Ovary (tissue), 9 donors: Measurements from ENCODE around the gene ASPDH. TPM values are rescaled to one million over a fixed set of nuclear protein-coding genes. Genes with fewer than 3 reads are reported as not detected.

ENCODE experiments used
- DNase-seq, 5 donors: peaks; one replicate each; pipeline ENCODE4 v3.0.0-alpha.2; 2019 to 2020
- H3K27ac ChIP-seq, 2 donors: fragments of 200-600 bp; one replicate each; pipeline versions ENCODE4 v1.5.1 to v1.8.0; 2019 to 2022
- H3K27me3 ChIP-seq: fragments of 200-600 bp; one replicate; pipeline ENCODE4 v1.8.0; 2022
- H3K36me3 ChIP-seq: fragments of 200-600 bp; sonication (generic); one replicate; pipeline ENCODE4 v1.5.1; 2019
- H3K4me1 ChIP-seq: one replicate; pipeline ENCODE4 v1.8.1; 2013; ENCODE audit warnings: mild to moderate bottlenecking, moderate library complexity; ENCODE audit not compliant: insufficient read depth
- H3K4me3 ChIP-seq: fragments of 200-600 bp; sonication (generic); one replicate; pipeline ENCODE4 v1.5.1; 2017
- H3K9me3 ChIP-seq, 2 donors: fragments of 200-600 bp in 1 of 2; sonication (generic) in 1 of 2; one replicate each; pipeline versions ENCODE4 v1.5.1 to v1.8.1; 2013 to 2019; ENCODE audit warnings: mild to moderate bottlenecking in 1 of 2, moderate library complexity in 1 of 2
- EP300 ChIP-seq: sonication (generic); formaldehyde crosslinking; IDR thresholded peaks from one replicate; pipeline ENCODE4 v1.6.1; 2017; ENCODE audit warnings: antibody characterized with exemption
- POLR2A ChIP-seq: fragments of 450-650 bp; IDR thresholded peaks from one replicate; pipeline ENCODE4 v1.6.1; 2017; ENCODE audit warnings: antibody characterized with exemption, mild to moderate bottlenecking, moderate library complexity
- WGBS, 3 donors: extraction: QIAGEN DNeasy Blood & Tissue Kit in 1 of 3; methylation state at CpG; one replicate each; pipeline versions ENCODE4 v1.1.5 to v1.1.7; 2013 to 2017; 5-methylcytosine and 5-hydroxymethylcytosine counted together
- intact Hi-C, 4 donors: fragments of 100-400 bp; cut with DNase I; formaldehyde crosslinking; loops; one replicate each; pipeline versions ENCODE4 v1.11.0 to v1.15.1; 2022 to 2023
- polyA plus RNA-seq, 2 donors: library from polyadenylated mRNA; stranded (reverse); fragments of 200-250 nt in 1 of 2; fragments of 350-450 nt in 1 of 2; fragmentation: Illumina TruSeq in 1 of 2; extraction: RNeasy Lipid Tissue Mini Kit (QIAGEN cat#74804) in 1 of 2; gene quantifications; one replicate each; pipeline ENCODE4 v1.2.3, GENCODE V29; 2013 to 2014
- total RNA-seq, 7 donors: library from RNA; depleted of rRNA in 2 of 7; stranded (reverse); fragments of >200 nt in 2 of 7; fragmentation: NEBNext Ultra II Directional in 3 of 7; extraction: Animal tissue kit (Norgen Biotek cat#: 25700) in 3 of 7; gene quantifications; one replicate each; pipeline versions ENCODE4 v1.1.0 to v1.2.4, GENCODE V29; 2016 to 2023
- TF ChIP-seq, protein P1 (sequence below), 3 donors: fragments of 450-650 bp in 2 of 3; fragments of 200-600 bp in 1 of 3; IDR thresholded peaks; one replicate each; pipeline versions ENCODE4 v1.5.1 to v1.8.0; 2016 to 2022; ENCODE audit warnings: antibody characterized with exemption in 3 of 3, mild to moderate bottlenecking in 1 of 3
- donor health status: DM: no; HTN: no; CAD: no; lungs with moderate emphysema.
- donor health status: DM: no; HTN: no; CAD: no.
- donor health status: Bipolar disorder and iron deficiency.
- donor health status: DM: yes; HTN: yes; CAD: no.
- donor health status: DM: no; HTN: no; CAD: no.
- donor health status: DM: yes; HTN: yes; CAD: no.

ASPDH gene
- total and polyA plus RNA-seq, 9 donors: not detected

DNA sequence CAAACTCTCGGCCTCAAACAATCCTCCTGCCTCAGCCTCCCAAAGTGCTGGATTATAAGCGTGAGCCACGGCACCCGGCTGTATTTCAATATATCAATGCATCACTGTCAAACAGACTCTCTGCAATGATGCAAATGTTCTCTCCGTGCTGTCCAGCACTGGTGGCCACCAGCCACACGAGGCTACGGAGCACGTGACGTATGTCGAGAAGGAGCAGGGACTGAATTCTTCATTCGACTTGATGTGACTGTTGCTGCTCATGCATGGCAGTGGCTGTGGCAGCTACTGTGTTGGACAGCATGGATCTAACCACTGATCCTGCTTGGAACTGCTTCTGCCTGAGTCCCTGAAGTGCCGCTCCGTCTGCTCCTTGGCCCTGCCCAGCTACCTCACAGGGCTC, 44.7 kb upstream of the ASPDH start:
- intact Hi-C loops: no loop called here
- WGBS, 3 donors: 91 to 95% (median 91%) methylated on average over 13 of the region's 13 CpGs
- Histone ChIP-seq H3K36me3 (no peaks in the 10 kb centered on the region), H3K27me3 (no peaks in the 10 kb centered on the region), H3K9me3 (no peaks in the 10 kb centered on the region), H3K27ac (no peak overlapping the region), H3K4me1 (peaks cover 2% of the 10 kb centered on the region), H3K4me3 (no peak overlapping the region)
- TF ChIP-seq EP300 (no peak), POLR2A (no peak)
- TF ChIP-seq, protein P1, sequence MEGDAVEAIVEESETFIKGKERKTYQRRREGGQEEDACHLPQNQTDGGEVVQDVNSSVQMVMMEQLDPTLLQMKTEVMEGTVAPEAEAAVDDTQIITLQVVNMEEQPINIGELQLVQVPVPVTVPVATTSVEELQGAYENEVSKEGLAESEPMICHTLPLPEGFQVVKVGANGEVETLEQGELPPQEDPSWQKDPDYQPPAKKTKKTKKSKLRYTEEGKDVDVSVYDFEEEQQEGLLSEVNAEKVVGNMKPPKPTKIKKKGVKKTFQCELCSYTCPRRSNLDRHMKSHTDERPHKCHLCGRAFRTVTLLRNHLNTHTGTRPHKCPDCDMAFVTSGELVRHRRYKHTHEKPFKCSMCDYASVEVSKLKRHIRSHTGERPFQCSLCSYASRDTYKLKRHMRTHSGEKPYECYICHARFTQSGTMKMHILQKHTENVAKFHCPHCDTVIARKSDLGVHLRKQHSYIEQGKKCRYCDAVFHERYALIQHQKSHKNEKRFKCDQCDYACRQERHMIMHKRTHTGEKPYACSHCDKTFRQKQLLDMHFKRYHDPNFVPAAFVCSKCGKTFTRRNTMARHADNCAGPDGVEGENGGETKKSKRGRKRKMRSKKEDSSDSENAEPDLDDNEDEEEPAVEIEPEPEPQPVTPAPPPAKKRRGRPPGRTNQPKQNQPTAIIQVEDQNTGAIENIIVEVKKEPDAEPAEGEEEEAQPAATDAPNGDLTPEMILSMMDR (IDR thresholded peaks at IDR 0.05): no peak
- DNase-seq: no peak

DNA sequence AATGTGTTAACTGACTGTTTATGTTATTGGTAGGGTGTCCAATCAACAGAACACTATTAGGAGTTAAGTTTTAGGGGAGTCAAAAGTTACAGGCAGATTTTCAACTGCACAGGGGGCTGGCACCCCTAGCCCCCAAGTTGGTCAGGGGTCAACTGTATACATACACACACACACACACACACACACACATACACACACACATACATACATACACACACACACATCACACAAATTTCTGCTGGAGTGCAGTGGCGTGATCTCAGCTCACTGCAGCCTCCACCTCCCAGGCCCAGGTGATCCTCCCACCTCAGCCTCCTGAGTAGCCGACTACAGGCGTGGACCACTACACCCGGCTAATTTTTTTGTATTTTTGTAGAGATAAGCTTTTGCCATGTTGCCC, 44.3 kb upstream of the ASPDH start:
- Histone ChIP-seq H3K27ac (no peak overlapping the region), H3K4me3 (no peak overlapping the region), H3K4me1 (peaks cover 2% of the 10 kb centered on the region), H3K36me3 (no peaks in the 10 kb centered on the region), H3K27me3 (no peaks in the 10 kb centered on the region), H3K9me3 (no peaks in the 10 kb centered on the region)
- TF ChIP-seq EP300 (no peak), POLR2A (no peak)
- TF ChIP-seq, protein P1 (IDR thresholded peaks at IDR 0.05): no peak
- DNase-seq: no peak
- intact Hi-C loops: no loop called here
- 85 to 97% (median 86%) methylated on average over 4 of the region's 4 CpGs for WGBS, 3 donors

DNA sequence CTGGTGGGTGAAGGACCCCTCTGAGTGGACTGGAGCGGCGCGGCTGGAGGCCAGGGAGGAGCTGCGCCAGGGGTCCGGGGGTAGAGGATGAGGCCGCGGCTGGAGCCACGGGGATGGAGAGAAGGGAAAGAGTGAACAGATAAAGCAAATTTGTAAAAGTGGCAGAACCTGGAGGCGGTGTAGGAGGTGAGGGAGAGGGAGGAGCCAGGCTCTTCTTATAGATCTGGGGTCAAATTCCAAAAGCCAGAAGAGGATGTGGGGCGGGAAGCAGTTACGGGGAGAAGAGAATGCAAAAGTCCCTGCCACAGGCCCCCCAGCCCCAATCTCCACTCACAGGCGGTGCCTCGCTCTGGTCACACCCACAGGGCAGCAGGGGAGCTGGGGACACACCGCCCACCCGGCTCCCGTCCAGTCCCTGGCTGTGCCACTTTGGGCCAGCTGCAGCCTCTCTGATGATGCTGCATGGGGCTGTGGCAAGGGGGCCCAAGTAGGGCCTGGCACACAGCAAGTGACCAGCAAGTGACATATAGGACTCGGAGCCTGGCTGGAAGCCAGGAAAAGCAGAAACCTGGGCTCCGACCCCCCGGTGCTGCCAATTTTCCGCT, 43.4 kb upstream of the ASPDH start:
- TF ChIP-seq EP300 (no peak), POLR2A (no peak)
- TF ChIP-seq, protein P1 (IDR thresholded peaks at IDR 0.05): no peak
- no peaks in the 10 kb centered on the region for H3K9me3 ChIP-seq
- no peaks in the 10 kb centered on the region for H3K36me3 ChIP-seq
- H3K27ac ChIP-seq: no peak overlapping the region
- DNase-seq: no peak
- H3K4me1 ChIP-seq: peaks cover 2% of the 10 kb centered on the region
- 22 to 24% (median 24%) methylated on average over 20 of the region's 20 CpGs for WGBS, 3 donors
- no peak overlapping the region for H3K4me3 ChIP-seq
- intact Hi-C loops: no loop called here
- H3K27me3 ChIP-seq: no peaks in the 10 kb centered on the region

DNA sequence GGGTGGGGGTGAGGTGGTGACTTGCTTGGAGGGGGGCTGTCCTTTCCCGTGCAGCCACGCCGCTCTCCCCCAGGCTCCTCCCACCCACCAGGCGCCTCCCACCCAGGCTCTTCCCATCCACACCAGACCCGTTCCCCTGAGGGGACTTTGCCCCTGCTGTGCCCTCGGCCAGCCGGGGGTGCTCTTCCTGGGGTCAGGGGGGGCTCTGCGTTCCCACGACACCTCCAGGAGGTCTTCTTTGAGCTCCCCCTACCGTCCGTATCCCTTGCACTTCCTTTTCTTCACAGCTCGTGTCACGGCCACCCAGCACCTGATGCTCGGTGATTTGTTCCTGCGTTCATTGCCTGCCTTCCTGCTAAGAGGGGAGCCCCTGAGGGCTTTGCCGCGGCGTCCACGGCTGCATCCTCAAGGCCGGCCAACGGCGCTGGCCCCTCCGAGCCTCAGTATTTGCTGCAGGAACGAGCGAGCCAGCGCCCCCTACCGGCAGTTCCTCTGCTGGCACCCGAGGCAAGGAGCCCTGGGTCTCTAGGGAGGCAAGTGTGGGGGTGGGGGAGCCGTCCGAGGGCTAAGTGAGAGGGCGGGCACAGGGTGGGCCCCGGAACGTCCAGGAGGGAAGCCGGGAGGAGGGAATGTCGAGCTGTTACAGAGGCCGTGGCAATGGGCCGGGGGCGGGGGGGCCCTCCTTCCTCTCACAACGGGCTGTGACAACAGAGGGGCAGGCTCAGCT, 42.7 kb upstream of the ASPDH start:
- WGBS, 3 donors: 0 to 1% (median 1%) methylated on average over 30 to 39 of the region's 39 CpGs
- Histone ChIP-seq H3K36me3 (no peaks in the 10 kb centered on the region), H3K9me3 (no peaks in the 10 kb centered on the region), H3K27me3 (no peaks in the 10 kb centered on the region), H3K4me3 (peak overlapping the region; percentile 25), H3K27ac (no peak overlapping the region), H3K4me1 (peaks cover 2% of the 10 kb centered on the region)
- peak; percentile 35 to 80 (median 69) for DNase-seq
- TF ChIP-seq, protein P1 (IDR thresholded peaks at IDR 0.05): peak in 2 of 3 donors; percentile 26 to 41
- no peak for TF ChIP-seq EP300
- intact Hi-C loops: no loop called here
